Activated T-helper 2 cell treated with anti-CD3 and anti-CD28 coated beads, Interferon-gamma antibody, Interleukin-2, Interleukin-4, amounts not matched to agents 10 μg/mL and 5 μg/mL and 100 μg/mL, durations not matched to agents 14 hours and 24 hours and 36 hours (primary cell): ENCODE data around the gene NRCAM. TPM values are rescaled to one million over a fixed set of nuclear protein-coding genes. Genes with fewer than 3 reads are reported as not detected.
"Not testable (repeated sequence)": the region's sequence is repeated elsewhere in the genome, so short reads cannot be mapped to it uniquely, and the experiment has no call there.

Experiments
- DNase-seq: peaks from one replicate; pipeline ENCODE4 v3.0.0; 2021; ENCODE audit warnings: low spot score
- H3K27ac Mint-ChIP-seq: one replicate; pipeline ENCODE4 v1.8.0; 2021; ENCODE audit warnings: mixed read lengths
- H3K27me3 Mint-ChIP-seq: one replicate; pipeline ENCODE4 v1.8.0; 2021; ENCODE audit warnings: low read depth, mixed read lengths
- H3K36me3 Mint-ChIP-seq: one replicate; pipeline ENCODE4 v1.8.0; 2021; ENCODE audit warnings: low read depth, mixed read lengths
- H3K4me1 Mint-ChIP-seq: one replicate; pipeline ENCODE4 v1.8.0; 2021; ENCODE audit warnings: low read depth, mixed read lengths
- H3K4me3 Mint-ChIP-seq: one replicate; pipeline ENCODE4 v1.8.0; 2021; ENCODE audit warnings: low read depth, mild to moderate bottlenecking, moderate library complexity, mixed read lengths
- H3K9me3 Mint-ChIP-seq: one replicate; pipeline ENCODE4 v1.8.0; 2021; ENCODE audit warnings: mixed read lengths
- intact Hi-C: fragments of 100-400 bp; cut with micrococcal nuclease; formaldehyde crosslinking; loops from one replicate; pipeline ENCODE4 v1.15.1; 2023
- total RNA-seq: library from RNA; stranded (reverse); gene quantifications from 2 replicates; pipeline ENCODE4 v1.2.3, GENCODE V29; 2022

The NRCAM gene
- total RNA-seq, 1 donor from 2014 or later: 0.05 TPM

DNA sequence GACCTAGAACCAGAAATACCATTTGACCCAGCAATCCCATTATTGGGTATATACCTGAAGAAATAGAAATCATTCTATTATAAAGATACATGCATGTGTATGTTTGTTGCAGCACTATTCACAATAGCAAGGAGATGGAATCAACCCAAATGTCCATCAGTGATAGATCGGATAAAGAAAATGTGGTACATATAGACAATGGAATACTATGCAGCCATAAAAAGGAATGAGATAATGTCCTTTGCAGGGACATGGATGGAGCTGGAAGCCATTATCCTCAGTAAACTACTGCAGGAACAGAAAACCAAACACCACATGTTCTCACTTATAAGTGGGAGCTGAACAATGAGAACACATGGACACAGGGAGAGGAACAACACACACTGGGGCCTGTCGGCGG lies 196.8 kb downstream of the NRCAM start:
- H3K27me3 Mint-ChIP-seq, intact Hi-C loops, H3K4me1 Mint-ChIP-seq, H3K9me3 Mint-ChIP-seq, DNase-seq, H3K27ac Mint-ChIP-seq, H3K36me3 Mint-ChIP-seq, H3K4me3 Mint-ChIP-seq: not testable (repeated sequence)

DNA sequence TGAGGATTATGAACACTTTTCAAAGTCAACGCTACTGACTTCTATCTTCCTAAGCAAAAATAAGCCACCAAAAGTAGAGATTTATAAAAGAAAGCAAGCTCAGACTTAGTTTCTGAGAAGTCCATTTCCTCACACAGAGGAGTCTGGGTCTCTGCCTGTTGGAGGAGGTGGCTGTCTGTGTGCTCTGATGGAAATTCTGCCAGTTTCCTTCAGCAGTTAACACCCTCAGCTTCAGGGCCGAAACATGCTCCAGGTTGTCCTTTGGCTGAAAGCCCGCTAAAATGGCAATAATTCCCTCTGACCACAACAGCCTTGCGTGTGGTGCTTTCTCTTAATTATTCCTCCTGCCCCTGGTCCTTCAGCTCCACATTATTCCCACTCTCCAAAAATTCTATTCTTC lies 198.3 kb downstream of the NRCAM start:
- H3K27ac Mint-ChIP-seq: no peak overlapping the region
- H3K4me3 Mint-ChIP-seq: no peak overlapping the region
- no peaks in the 10 kb centered on the region for H3K36me3 Mint-ChIP-seq
- no peaks in the 10 kb centered on the region for H3K27me3 Mint-ChIP-seq
- H3K9me3 Mint-ChIP-seq: no peaks in the 10 kb centered on the region
- no peaks in the 10 kb centered on the region for H3K4me1 Mint-ChIP-seq
- no peak for DNase-seq
- intact Hi-C loops: no loop called here

DNA sequence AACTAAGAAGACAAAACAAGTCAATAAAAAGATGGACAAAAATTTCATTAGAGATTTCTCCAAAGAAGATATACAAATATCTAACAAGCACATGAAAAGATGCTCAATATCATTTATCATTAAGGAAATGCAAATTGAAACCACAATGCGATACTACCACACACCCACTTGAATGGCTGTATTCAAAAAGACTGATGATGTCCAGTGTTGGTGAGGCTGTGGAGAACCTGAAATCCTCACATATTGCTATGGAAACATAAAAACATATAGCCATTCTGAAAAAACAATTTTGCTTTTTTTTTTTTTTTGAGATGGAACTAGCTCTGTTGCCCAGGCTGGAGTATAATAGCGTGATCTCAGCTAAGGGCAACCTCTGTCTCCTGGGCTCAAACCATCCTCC lies 202.0 kb downstream of the NRCAM start:
- Mint-ChIP-seq H3K4me1 (no peaks in the 10 kb centered on the region), H3K27ac (no peak overlapping the region), H3K4me3 (no peak overlapping the region), H3K36me3 (no peaks in the 10 kb centered on the region), H3K9me3 (no peaks in the 10 kb centered on the region), H3K27me3 (no peaks in the 10 kb centered on the region)
- intact Hi-C loops: no loop called here
- DNase-seq: no peak

DNA sequence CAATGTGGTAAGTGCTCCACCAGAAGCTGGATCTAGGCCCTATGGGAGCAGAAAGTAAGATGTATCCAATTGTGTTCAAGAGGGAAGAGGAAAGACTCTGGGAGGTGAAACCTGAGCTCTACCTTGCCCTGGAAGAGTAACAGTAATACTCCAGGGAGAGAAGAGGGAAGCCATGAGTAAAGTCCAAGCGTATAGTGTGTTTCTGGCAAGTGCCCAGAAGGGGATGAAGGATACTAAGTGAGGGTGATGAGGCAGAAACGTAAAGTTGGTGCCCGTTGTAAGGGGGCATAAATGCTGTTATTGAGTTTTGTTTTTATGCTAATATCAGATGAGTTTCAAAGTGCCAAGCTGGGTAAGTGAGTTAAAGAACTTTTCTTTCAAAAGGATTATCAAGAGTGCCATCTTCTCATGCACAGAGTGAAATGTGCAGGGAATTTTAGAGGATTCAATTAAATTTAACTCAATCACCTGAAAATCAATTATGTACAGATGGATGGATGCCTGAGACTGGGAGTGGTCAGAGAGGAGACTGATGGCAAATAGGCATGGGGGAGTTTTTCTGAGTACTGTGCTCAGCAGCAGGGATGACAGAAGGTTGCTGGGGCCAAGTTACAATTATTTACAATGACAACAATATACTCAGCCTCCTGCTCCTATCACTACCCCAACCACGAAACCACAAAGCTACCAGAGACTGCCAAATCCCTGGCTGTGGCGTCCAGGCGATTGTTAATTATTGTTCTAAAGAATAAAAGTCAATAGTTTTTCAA lies 202.8 kb downstream of the NRCAM start:
- no peak for DNase-seq
- Mint-ChIP-seq H3K36me3 (no peaks in the 10 kb centered on the region), H3K4me3 (no peak overlapping the region), H3K27ac (no peak overlapping the region), H3K27me3 (no peaks in the 10 kb centered on the region), H3K4me1 (no peaks in the 10 kb centered on the region), H3K9me3 (no peaks in the 10 kb centered on the region)
- intact Hi-C loops: no loop called here

DNA sequence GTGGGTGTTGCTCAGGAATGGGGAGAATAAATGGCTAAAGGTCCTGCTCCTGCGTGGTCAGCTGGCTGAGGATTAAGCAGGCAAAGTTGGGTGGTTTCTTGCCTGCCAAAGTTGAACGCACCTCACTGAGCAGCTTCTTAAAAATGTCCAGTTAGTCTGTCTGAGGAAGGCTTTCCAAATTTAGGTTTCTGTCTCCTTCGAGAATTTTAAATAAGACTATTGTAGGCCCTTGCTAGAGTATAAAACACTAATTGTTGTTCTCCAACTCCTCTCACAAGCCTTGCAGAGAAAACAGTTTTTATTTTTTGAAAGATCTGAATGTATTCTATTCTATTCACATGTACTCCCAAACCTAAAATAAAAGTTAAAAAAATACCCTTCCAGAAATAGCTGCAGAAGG lies 204.1 kb downstream of the NRCAM start:
- Mint-ChIP-seq H3K9me3 (no peaks in the 10 kb centered on the region), H3K4me3 (no peak overlapping the region), H3K27me3 (no peaks in the 10 kb centered on the region), H3K36me3 (no peaks in the 10 kb centered on the region), H3K4me1 (no peaks in the 10 kb centered on the region), H3K27ac (no peak overlapping the region)
- DNase-seq: no peak
- intact Hi-C loops: no loop called here

DNA sequence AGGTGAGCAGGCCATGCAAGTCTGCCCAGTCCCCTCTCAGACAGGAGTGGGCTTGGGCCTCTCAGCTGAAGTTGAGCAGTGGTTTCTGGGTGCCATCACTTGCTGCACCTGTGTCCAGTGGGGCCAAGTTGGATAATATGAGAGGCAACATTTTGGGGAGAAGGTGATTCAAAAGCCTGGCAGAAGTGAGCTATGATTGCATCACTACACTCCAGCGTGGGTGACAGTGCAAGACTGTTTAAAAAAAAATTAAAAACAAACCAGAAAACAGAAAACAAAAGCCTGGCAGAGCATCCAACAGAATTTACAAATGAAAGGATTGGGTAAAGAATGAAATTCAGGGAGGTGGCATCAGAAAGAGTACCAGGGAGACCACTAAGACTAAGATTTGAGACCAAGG lies 204.5 kb downstream of the NRCAM start:
- intact Hi-C loops: no loop called here
- DNase-seq: no peak

DNA sequence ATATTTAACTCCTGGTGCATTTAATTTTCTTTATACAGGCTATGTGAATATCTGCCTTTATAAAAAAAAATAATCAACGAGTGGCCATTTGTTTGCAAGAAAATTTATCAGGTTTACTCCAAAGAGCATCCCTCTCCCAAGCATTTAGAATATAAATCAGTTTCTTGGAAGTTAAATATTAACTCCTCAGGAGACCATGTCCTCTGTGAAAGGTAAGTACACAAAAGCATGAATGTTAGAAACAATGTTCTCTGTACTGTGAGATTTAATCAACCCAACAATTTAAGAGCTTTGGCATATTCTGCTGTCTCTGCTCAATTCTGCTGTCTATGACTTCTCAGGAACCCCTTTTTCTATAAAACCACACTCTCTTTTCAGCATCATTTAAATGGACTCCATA lies 206.8 kb downstream of the NRCAM start:
- Mint-ChIP-seq H3K4me1 (peaks cover 3% of the 10 kb centered on the region), H3K4me3 (no peak overlapping the region), H3K36me3 (no peaks in the 10 kb centered on the region), H3K27me3 (no peaks in the 10 kb centered on the region), H3K9me3 (no peaks in the 10 kb centered on the region), H3K27ac (no peak overlapping the region)
- DNase-seq: no peak
- intact Hi-C loops: no loop called here

More for the DNA sequence above, 204.5 kb downstream of the NRCAM start:
- H3K27me3 Mint-ChIP-seq: no peaks in the 10 kb centered on the region
- no peaks in the 10 kb centered on the region for H3K4me1 Mint-ChIP-seq
- no peak overlapping the region for H3K27ac Mint-ChIP-seq
- no peak overlapping the region for H3K4me3 Mint-ChIP-seq
- no peaks in the 10 kb centered on the region for H3K36me3 Mint-ChIP-seq
- no peaks in the 10 kb centered on the region for H3K9me3 Mint-ChIP-seq

DNA sequence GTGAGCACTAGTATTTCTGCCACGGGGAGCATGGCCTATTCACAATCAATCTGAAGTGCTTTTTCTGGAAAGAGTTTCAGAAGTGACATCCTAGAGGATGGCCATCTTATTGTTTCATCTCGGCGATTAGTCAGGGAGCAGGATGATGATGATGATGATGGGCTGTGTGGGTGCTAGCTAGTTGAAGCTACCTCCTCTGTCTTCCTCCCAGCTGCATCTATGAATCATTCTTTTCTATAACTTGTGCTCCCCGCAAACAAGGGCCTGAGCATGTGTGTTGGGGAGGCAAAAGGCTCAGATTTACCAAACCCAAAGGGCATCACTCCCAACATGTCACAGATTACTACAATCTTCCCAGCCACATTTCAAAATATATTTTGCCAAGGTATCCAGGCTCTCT lies 207.4 kb downstream of the NRCAM start:
- Mint-ChIP-seq H3K27me3 (no peaks in the 10 kb centered on the region), H3K4me3 (no peak overlapping the region), H3K36me3 (no peaks in the 10 kb centered on the region), H3K27ac (no peak overlapping the region), H3K9me3 (no peaks in the 10 kb centered on the region), H3K4me1 (peaks cover 3% of the 10 kb centered on the region)
- intact Hi-C loops: no loop called here
- no peak for DNase-seq

DNA sequence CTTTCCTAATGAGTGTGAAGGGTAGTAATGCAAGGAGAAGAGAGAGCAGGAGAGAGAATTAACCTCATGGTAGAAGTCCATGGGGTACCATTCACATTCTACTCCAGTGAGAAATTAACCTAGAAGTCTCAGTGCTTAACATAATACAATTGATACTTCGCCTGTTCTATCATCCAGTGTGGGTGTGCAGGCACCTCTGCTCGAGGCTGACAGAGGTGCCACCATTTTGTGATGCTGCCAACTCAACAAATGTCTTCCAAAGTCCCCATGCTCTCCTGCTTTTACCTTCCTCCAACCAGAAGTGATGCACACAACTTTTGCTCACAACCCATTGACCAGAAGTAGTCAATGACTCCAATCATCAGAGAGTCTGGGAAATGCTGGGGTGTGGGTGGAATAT lies 207.8 kb downstream of the NRCAM start:
- no peak for DNase-seq
- Mint-ChIP-seq H3K9me3 (no peaks in the 10 kb centered on the region), H3K27me3 (no peaks in the 10 kb centered on the region), H3K4me3 (no peak overlapping the region), H3K36me3 (no peaks in the 10 kb centered on the region), H3K27ac (no peak overlapping the region), H3K4me1 (peaks cover 3% of the 10 kb centered on the region)
- intact Hi-C loops: no loop called here

DNA sequence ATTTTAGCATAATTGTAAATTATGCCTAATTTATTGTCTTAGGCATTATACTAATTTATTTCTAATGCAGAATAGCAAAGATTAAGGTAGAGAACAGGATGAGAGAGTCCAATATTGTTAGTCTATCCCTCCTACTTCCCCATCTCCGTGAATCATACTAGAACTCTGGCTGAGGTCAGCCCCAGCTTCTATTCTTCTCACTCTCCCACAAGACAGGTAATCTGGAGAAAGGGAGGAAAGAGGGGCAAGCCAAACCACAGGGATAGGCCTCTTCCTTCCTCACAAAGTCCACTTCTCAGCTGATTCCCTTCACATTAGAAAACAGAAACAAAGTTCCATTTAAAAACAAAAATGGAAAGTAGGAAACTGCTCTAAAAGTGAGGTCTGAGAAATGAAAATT lies 208.6 kb downstream of the NRCAM start:
- intact Hi-C loops: no loop called here
- Mint-ChIP-seq H3K36me3 (no peaks in the 10 kb centered on the region), H3K27me3 (peaks cover 2% of the 10 kb centered on the region), H3K4me1 (peaks cover 3% of the 10 kb centered on the region), H3K9me3 (no peaks in the 10 kb centered on the region), H3K4me3 (no peak overlapping the region), H3K27ac (no peak overlapping the region)
- DNase-seq: no peak

DNA sequence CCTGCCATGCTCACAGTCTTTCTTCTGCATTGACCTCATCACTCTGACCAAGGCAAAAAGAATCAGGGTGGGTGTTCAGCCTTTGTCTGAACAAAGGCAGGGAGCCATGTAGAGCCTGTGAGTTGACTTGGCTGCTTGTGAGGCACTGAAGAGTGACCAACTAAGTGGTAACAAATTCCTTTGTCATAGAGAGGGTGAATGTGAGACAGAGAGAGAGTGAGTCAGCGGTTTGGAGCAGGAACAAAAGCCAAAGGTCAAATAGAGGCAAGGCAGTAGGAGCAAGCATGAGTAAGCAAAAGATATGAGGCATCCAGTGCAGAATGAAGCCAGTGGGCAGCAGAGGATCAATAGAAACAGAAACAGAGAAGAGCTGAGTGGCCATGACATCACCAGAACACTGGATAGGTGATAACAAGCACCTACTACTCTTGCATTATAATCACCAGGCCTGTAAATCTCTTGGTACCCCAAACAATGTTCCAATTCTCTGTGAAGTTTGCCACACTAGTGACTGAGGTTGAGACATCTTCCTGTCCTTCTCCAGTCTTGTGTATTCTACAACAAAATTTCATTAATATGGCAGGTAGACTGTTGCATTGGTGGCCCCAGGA lies 209.9 kb downstream of the NRCAM start:
- Mint-ChIP-seq H3K27ac (no peak overlapping the region), H3K4me3 (no peak overlapping the region), H3K9me3 (no peaks in the 10 kb centered on the region), H3K27me3 (peaks cover 2% of the 10 kb centered on the region), H3K36me3 (no peaks in the 10 kb centered on the region), H3K4me1 (peaks cover 3% of the 10 kb centered on the region)
- intact Hi-C loops: no loop called here
- no peak for DNase-seq

DNA sequence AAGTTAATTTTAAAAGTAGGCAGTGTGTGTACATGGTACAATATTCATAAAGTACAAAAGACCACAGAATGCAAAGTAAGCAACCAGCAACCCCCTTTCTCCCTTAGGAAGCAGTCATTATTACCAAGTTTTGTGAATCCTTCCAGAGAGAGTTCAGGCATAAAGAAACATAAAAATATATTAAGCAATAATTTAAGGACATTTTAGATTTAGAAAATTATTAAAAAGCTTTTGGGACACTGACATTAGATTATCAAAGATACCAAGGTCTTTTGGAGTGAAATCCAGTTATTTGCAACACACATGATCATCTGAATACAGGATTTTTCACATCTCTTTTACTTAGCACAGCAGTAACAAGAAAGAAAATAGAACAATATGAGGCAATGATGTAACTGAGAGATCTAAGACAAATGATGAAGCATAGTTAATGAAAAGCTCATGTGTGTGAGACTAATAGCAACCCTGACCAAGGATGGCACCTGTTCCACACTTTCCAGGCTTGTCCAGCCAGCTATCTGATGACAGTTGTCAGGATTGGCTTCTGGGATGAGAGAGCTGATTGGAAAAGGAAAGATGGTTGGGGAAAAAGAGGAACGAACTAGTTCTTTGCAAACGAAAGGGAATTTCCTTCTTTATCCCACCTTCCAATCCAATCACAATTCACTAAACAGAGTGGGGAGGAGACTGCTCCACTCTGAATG lies 210.6 kb downstream of the NRCAM start:
- Mint-ChIP-seq H3K27me3 (peaks cover 2% of the 10 kb centered on the region), H3K4me3 (no peak overlapping the region), H3K36me3 (no peaks in the 10 kb centered on the region), H3K9me3 (no peaks in the 10 kb centered on the region), H3K27ac (no peak overlapping the region), H3K4me1 (peaks cover 3% of the 10 kb centered on the region)
- intact Hi-C loops: no loop called here
- DNase-seq: no peak

DNA sequence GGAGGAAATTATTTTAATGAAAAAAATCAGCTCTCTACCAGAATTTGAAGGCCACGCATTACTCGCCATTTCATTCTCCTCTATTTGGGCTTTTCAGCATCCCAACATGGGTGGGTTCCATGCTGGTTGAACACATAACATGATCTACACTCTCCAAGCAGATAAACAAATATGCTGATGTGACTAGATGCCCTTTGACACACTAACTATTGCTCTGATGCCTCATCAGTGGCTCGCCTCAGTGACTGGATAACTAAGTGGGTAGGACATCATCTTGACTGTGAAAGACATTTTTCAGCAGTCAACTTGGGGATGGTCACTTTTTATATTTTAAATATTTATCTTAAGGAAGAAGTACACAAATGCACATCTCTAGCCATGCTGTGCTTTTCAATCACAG lies 212.1 kb downstream of the NRCAM start:
- peaks cover 6% of the 10 kb centered on the region for H3K27me3 Mint-ChIP-seq
- no peaks in the 10 kb centered on the region for H3K9me3 Mint-ChIP-seq
- H3K4me3 Mint-ChIP-seq: no peak overlapping the region
- no peak overlapping the region for H3K27ac Mint-ChIP-seq
- peaks cover 3% of the 10 kb centered on the region for H3K4me1 Mint-ChIP-seq
- no peak for DNase-seq
- H3K36me3 Mint-ChIP-seq: no peaks in the 10 kb centered on the region
- intact Hi-C loops: no loop called here
